Erythroblast (primary cell): Measurements from ENCODE around the gene DLG2.

Experiments
- GATA1 ChIP-seq: IDR thresholded peaks from 2 replicates; pipeline ENCODE4 v1.6.1; 2011; ENCODE audit warnings: low read depth, mild to moderate bottlenecking, control low read depth, low read length, moderate library complexity
- POLR2A ChIP-seq: IDR thresholded peaks from 2 replicates; pipeline ENCODE4 v1.6.1; 2011; ENCODE audit warnings: mild to moderate bottlenecking, low read length

GRCh38 chr11:84260862-84261261, 1366.3 kb downstream of the DLG2 start:
- TF ChIP-seq GATA1: no peak
- no peak for TF ChIP-seq POLR2A
